ENCODE results near the gene EPAS1.

EPAS1 gene

DNA sequence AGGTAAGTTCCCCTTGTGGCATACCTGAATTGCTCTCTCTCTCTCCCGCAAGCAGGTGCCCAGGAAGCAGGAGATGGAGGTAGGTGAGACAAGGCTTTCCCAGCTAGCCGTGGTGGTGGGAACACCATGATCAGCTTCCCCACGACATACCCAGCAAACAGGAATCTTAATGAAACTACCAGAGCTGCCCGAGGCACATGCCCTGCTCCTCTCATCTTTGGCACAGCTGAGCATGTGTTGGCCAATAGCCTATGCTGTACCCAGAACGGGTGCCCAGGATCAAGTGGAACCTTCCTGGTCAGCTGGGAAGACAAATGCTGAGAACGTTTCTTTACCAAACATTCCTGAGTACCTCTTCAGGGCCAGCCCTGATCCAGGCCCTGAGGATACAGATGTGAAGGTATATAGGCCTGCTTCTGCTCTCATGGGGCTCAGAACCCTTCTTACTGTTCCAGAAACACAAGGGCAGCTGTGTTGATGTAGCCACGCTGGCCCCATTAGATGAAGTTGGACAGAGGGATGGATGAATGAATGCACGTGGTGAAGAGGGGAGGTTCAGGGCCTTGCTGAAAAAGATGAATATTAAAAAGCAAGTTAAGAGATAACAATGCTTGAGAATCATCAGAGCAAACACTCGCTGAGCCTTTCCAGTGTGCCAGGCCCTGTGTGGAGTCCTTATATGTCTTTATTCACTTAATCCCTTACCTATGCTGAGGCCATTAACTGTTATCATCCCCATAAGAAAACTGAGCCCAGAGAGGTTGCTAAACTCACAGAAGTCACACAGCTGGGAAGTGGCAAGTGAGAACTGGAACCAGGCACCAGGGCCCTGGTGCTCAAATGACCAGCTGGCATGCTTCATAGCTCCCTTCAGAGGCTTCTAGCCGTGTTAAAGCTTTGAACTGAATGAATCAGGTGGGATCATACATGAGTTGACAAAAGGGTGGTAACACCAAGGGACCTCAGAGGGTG, 113.4 kb downstream of the EPAS1 start:
- no peak overlapping the region for H3K4me3 ChIP-seq (ENCODE audit: low read length)
- no peaks in the 10 kb centered on the region for H3K27me3 ChIP-seq (ENCODE audit: insufficient read depth, low read length)
- no peak overlapping the region for H3K27ac ChIP-seq (ENCODE audit: low read depth, low read length)
- 87% methylated on average over 10 of the region's 10 CpGs for WGBS
- no peaks in the 10 kb centered on the region for H3K4me1 ChIP-seq (ENCODE audit: insufficient read depth, low read length)
- H3K9ac ChIP-seq (ENCODE audit: low read depth, low read length), result no peak overlapping the region
- H3K9me3 ChIP-seq (ENCODE audit: insufficient read depth, low read depth, low read length), result no peaks in the 10 kb centered on the region
- H3K36me3 ChIP-seq (ENCODE audit: insufficient read depth, low read length), result no peaks in the 10 kb centered on the region

DNA sequence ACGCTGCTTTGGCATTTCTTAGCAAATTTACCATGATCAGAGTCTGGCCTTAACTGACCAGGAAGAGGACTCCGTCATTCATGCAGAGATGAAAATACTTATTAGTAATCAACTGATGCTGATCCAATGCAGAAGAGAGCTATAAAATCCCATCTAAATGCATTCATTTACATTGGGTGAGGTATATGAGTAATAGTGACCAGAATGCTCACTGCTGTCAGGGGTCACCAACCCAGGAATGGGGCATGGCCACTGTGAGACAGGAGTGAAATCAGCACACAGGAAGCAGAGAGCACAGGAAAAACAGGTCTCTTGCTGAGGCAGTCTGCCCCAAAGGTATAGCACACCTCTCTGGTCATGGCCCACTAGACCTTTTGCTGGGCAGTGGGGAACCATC, 114.0 kb downstream of the EPAS1 start:
- WGBS, result 93% methylated on average over 2 of the region's 2 CpGs
- Histone ChIP-seq H3K4me1 (ENCODE audit: insufficient read depth, low read length) (no peaks in the 10 kb centered on the region), H3K9me3 (ENCODE audit: insufficient read depth, low read depth, low read length) (peaks cover 2% of the 10 kb centered on the region; the same call in 1 of the 2 replicates)

DNA sequence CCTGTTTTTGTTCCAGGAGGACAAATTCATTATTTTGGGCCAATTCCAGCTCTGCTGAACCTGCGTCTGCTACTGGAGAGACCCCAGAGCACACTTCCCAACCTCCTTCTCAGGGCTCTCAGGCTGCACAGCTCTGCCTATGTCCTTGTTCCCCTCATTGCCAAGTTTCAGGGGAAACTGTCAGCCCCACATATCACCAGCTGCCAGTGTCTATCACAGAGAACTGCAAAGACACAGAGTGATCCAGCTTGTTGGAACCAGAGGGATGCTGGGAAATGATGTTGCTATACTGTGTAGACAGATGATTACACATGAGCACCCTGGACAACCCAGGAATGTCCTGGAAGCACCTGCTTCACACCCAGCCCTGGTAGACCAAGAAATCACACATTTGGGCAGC, 114.8 kb downstream of the EPAS1 start:
- H3K4me1 ChIP-seq (ENCODE audit: insufficient read depth, low read length), result no peaks in the 10 kb centered on the region
- no peaks in the 10 kb centered on the region for H3K27me3 ChIP-seq (ENCODE audit: insufficient read depth, low read length)
- no peak overlapping the region for H3K4me3 ChIP-seq (ENCODE audit: low read length)
- no peaks in the 10 kb centered on the region for H3K36me3 ChIP-seq (ENCODE audit: insufficient read depth, low read length)
- 96% methylated on average over 1 of the region's 1 CpG for WGBS
- peaks cover 9% of the 10 kb centered on the region; the same call in 1 of the 2 replicates for H3K9me3 ChIP-seq (ENCODE audit: insufficient read depth, low read depth, low read length)
- no peak overlapping the region for H3K27ac ChIP-seq (ENCODE audit: low read depth, low read length)
- no peak overlapping the region for H3K9ac ChIP-seq (ENCODE audit: low read depth, low read length)

More for the DNA sequence above, 114.0 kb downstream of the EPAS1 start:
- Histone ChIP-seq H3K9ac (ENCODE audit: low read depth, low read length) (no peak overlapping the region), H3K4me3 (ENCODE audit: low read length) (no peak overlapping the region), H3K27me3 (ENCODE audit: insufficient read depth, low read length) (no peaks in the 10 kb centered on the region), H3K36me3 (ENCODE audit: insufficient read depth, low read length) (no peaks in the 10 kb centered on the region), H3K27ac (ENCODE audit: low read depth, low read length) (no peak overlapping the region)

DNA sequence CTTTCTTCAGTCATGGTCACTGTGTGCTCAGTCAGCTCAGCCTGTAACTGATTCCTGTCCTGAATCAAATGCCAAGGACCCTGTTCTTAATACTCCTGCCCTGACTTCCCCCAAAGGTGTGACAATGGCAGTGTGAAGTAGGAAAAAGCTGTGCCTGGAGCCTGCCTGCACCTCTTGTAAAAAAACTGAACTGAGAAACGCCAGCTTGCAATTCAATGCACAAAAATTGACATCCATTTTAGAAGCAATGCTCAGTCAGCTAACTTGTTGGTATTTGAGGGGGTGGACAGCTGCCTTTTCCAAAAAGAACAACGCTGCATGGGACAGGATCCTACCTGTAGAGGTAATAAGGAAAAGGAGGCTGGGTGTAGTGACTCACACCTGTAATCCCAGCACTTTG, 115.9 kb downstream of the EPAS1 start:
- Histone ChIP-seq H3K27ac (ENCODE audit: low read depth, low read length) (no peak overlapping the region), H3K27me3 (ENCODE audit: insufficient read depth, low read length) (no peaks in the 10 kb centered on the region), H3K9me3 (ENCODE audit: insufficient read depth, low read depth, low read length) (peaks cover 21% of the 10 kb centered on the region), H3K4me3 (ENCODE audit: low read length) (no peak overlapping the region), H3K36me3 (ENCODE audit: insufficient read depth, low read length) (no peaks in the 10 kb centered on the region), H3K9ac (ENCODE audit: low read depth, low read length) (no peak overlapping the region), H3K4me1 (ENCODE audit: insufficient read depth, low read length) (no peaks in the 10 kb centered on the region)
- 92% methylated on average over 2 of the region's 2 CpGs for WGBS

DNA sequence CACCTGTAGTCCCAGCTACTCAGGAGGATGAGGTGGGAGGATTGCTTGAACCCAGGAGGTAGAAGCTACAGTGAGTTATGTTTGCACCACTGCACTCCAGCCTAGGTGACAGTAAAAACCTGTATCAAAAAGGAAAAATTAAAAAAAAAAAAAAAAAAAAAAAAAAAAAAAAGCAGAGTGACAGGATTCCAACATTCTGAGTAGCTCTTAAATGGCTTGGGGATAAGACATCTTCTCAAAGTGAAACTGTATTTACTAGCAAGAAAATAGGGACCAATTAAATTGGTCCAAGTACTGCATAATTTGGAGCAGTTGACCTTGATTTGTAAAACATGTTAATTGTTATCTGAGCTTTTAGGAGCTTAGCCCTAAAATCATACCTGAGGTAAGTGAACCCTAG, 116.4 kb downstream of the EPAS1 start:
- Histone ChIP-seq H3K27ac (ENCODE audit: low read depth, low read length) (no peak overlapping the region), H3K36me3 (ENCODE audit: insufficient read depth, low read length) (no peaks in the 10 kb centered on the region), H3K9ac (ENCODE audit: low read depth, low read length) (no peak overlapping the region), H3K4me3 (ENCODE audit: low read length) (no peak overlapping the region), H3K4me1 (ENCODE audit: insufficient read depth, low read length) (no peaks in the 10 kb centered on the region), H3K9me3 (ENCODE audit: insufficient read depth, low read depth, low read length) (peaks cover 23% of the 10 kb centered on the region), H3K27me3 (ENCODE audit: insufficient read depth, low read length) (no peaks in the 10 kb centered on the region)

GRCh38 chr2:46414701-46415100, 117.5 kb downstream of the EPAS1 start:
- Histone ChIP-seq H3K9me3 (ENCODE audit: insufficient read depth, low read depth, low read length) (peaks cover 32% of the 10 kb centered on the region), H3K4me3 (ENCODE audit: low read length) (no peak overlapping the region), H3K27ac (ENCODE audit: low read depth, low read length) (no peak overlapping the region), H3K4me1 (ENCODE audit: insufficient read depth, low read length) (no peaks in the 10 kb centered on the region), H3K27me3 (ENCODE audit: insufficient read depth, low read length) (no peaks in the 10 kb centered on the region), H3K36me3 (ENCODE audit: insufficient read depth, low read length) (no peaks in the 10 kb centered on the region), H3K9ac (ENCODE audit: low read depth, low read length) (no peak overlapping the region)
- WGBS, result 94% methylated on average over 1 of the region's 1 CpG

- no peaks in the 10 kb centered on the region for H3K27me3 ChIP-seq (ENCODE audit: insufficient read depth, low read length)
- no peak overlapping the region for H3K27ac ChIP-seq (ENCODE audit: low read depth, low read length)
- no peaks in the 10 kb centered on the region for H3K4me1 ChIP-seq (ENCODE audit: insufficient read depth, low read length)
- H3K9ac ChIP-seq (ENCODE audit: low read depth, low read length), result no peak overlapping the region
- H3K36me3 ChIP-seq (ENCODE audit: insufficient read depth, low read length), result no peaks in the 10 kb centered on the region
- no peak overlapping the region for H3K4me3 ChIP-seq (ENCODE audit: low read length)
- peaks cover 39% of the 10 kb centered on the region for H3K9me3 ChIP-seq (ENCODE audit: insufficient read depth, low read depth, low read length)
These were observed 119.1 kb downstream of the EPAS1 start for GRCh38 chr2:46416280-46416679.

DNA sequence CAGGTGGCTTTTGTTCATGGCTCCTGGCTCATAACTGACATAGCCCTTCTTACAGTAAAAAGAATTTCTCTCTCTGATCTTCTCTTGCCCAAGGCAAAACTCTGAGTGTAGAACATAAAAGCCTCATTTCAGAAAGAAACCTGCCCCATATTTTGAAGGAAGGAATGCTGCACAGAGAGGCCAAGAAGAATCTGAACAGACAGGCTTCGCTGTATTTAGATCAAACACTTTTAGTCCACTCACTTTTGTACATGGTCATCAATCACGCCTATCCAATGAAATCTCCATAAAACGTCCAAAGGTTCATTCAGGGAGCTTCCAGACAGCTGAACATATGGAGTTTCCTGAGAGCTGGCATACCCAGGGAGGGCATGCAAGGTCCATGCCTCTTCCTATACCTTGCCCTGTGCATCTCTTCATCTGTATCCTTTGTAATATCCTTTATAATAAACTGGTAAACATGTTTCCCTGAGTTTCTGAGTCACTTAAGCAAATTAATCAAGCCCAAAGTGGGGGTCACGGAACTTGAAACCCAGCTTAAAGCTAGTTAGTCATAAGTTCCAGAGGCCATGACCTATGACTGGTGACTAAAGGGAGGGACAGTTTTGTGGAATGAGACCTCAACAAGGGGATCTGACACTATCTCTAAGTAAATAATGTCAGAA, 119.7 kb downstream of the EPAS1 start:
- no peak overlapping the region for H3K4me3 ChIP-seq (ENCODE audit: low read length)
- 92% methylated on average over 4 of the region's 4 CpGs for WGBS
- H3K4me1 ChIP-seq (ENCODE audit: insufficient read depth, low read length), result no peaks in the 10 kb centered on the region
- no peak overlapping the region for H3K9ac ChIP-seq (ENCODE audit: low read depth, low read length)
- H3K27me3 ChIP-seq (ENCODE audit: insufficient read depth, low read length), result no peaks in the 10 kb centered on the region
- H3K36me3 ChIP-seq (ENCODE audit: insufficient read depth, low read length), result no peaks in the 10 kb centered on the region
- H3K9me3 ChIP-seq (ENCODE audit: insufficient read depth, low read depth, low read length), result peaks cover 39% of the 10 kb centered on the region
- H3K27ac ChIP-seq (ENCODE audit: low read depth, low read length), result no peak overlapping the region

GRCh38 chr2:46420945-46421344, 123.7 kb downstream of the EPAS1 start:
- Histone ChIP-seq H3K27me3 (ENCODE audit: insufficient read depth, low read length) (no peaks in the 10 kb centered on the region), H3K4me3 (ENCODE audit: low read length) (no peak overlapping the region), H3K4me1 (ENCODE audit: insufficient read depth, low read length) (no peaks in the 10 kb centered on the region), H3K27ac (ENCODE audit: low read depth, low read length) (no peak overlapping the region), H3K36me3 (ENCODE audit: insufficient read depth, low read length) (no peaks in the 10 kb centered on the region), H3K9me3 (ENCODE audit: insufficient read depth, low read depth, low read length) (peaks cover 39% of the 10 kb centered on the region), H3K9ac (ENCODE audit: low read depth, low read length) (no peak overlapping the region)
- WGBS, result no CpG with 5 or more reads among the region's 2 CpGs

GRCh38 chr2:46421361-46421760, 124.2 kb downstream of the EPAS1 start:
- WGBS, result 85% methylated on average over 2 of the region's 2 CpGs
- Histone ChIP-seq H3K9ac (ENCODE audit: low read depth, low read length) (no peak overlapping the region), H3K4me1 (ENCODE audit: insufficient read depth, low read length) (no peaks in the 10 kb centered on the region), H3K4me3 (ENCODE audit: low read length) (no peak overlapping the region), H3K27me3 (ENCODE audit: insufficient read depth, low read length) (no peaks in the 10 kb centered on the region), H3K27ac (ENCODE audit: low read depth, low read length) (no peak overlapping the region), H3K36me3 (ENCODE audit: insufficient read depth, low read length) (no peaks in the 10 kb centered on the region), H3K9me3 (ENCODE audit: insufficient read depth, low read depth, low read length) (peaks cover 36% of the 10 kb centered on the region)

DNA sequence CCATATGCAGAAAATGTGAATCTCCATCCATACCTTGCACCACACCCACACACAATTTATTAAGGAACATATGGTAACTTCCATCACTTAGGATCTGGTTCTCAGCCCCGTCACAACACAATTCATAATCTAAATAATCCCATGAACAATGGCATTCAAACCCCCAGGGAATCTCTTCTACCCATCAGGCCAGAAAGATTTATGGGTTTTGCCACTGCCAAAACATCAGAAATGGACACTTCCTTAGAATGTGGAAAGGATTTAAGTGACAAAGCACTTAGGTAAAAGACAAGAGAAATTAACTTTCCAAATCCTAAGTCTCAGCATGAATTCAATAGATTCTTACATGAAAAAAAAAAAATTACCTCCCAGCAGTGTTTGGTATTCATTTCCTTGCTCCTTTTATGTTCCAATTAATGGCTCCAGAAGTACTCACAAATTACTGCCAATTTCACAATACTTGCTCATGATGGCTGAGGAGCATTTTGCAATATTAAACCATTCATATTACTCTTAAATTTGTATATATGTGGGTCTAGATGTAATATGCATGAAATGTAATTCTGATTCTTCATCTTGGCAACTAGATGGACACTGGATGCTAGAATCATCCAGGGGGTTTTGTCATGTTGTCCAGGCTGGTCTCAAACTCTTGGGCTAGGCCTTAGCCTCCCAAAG, 125.6 kb downstream of the EPAS1 start:
- no peak overlapping the region for H3K27ac ChIP-seq (ENCODE audit: low read depth, low read length)
- peaks cover 21% of the 10 kb centered on the region for H3K9me3 ChIP-seq (ENCODE audit: insufficient read depth, low read depth, low read length)
- no peaks in the 10 kb centered on the region for H3K4me1 ChIP-seq (ENCODE audit: insufficient read depth, low read length)
- no peaks in the 10 kb centered on the region for H3K27me3 ChIP-seq (ENCODE audit: insufficient read depth, low read length)
- H3K36me3 ChIP-seq (ENCODE audit: insufficient read depth, low read length), result no peaks in the 10 kb centered on the region
- WGBS, result 80% methylated on average over 1 of the region's 1 CpG
- no peak overlapping the region for H3K9ac ChIP-seq (ENCODE audit: low read depth, low read length)
- no peak overlapping the region for H3K4me3 ChIP-seq (ENCODE audit: low read length)
